Ascending aorta (tissue), 2 donors: ENCODE data around the gene WDR46. TPM values are rescaled to one million over a fixed set of nuclear protein-coding genes. Genes with fewer than 3 reads are reported as not detected.

Experiments used
- DNase-seq, 2 donors: peaks; one replicate each; pipeline ENCODE4 v3.0.0-alpha.2; 2019; ENCODE audit warnings: low spot score in 2 of 2
- H3K27ac ChIP-seq, 2 donors: fragments of 200-600 bp; sonication (generic); one replicate each; pipeline ENCODE4 v1.5.1; 2016 to 2017; ENCODE audit warnings: mild to moderate bottlenecking in 1 of 2
- H3K27me3 ChIP-seq: fragments of 200-600 bp; sonication (generic); one replicate; pipeline ENCODE4 v1.5.1; 2017
- H3K36me3 ChIP-seq, 2 donors: fragments of 200-600 bp; sonication (generic); one replicate each; pipeline ENCODE4 v1.5.1; 2016
- H3K4me1 ChIP-seq, 2 donors: fragments of 200-600 bp; sonication (generic); one replicate each; pipeline ENCODE4 v1.5.1; 2016 to 2017; ENCODE audit warnings: mild to moderate bottlenecking in 1 of 2
- H3K4me3 ChIP-seq, 2 donors: fragments of 200-600 bp; sonication (generic); one replicate each; pipeline ENCODE4 v1.5.1; 2016 to 2017; ENCODE audit warnings: mild to moderate bottlenecking in 1 of 2
- H3K9me3 ChIP-seq, 2 donors: fragments of 200-600 bp; sonication (generic); one replicate each; pipeline ENCODE4 v1.5.1; 2016
- intact Hi-C: fragments of 100-400 bp; cut with DNase I; formaldehyde crosslinking; loops from one replicate; pipeline ENCODE4 v1.15.1; 2023
- total RNA-seq: library from RNA; depleted of rRNA; stranded (reverse); fragments of >200 nt; gene quantifications from one replicate; pipeline ENCODE4 v1.1.0, GENCODE V29; 2016
- TF ChIP-seq, protein P1 (sequence below), 3 experiments: fragments of 200-600 bp in 2 of 3; fragments of 450-650 bp in 1 of 3; sonication (generic) in 2 of 3; IDR thresholded peaks; one replicate each; pipeline ENCODE4 v1.5.1; 2016 to 2019; ENCODE audit warnings: antibody characterized with exemption in 3 of 3, mild to moderate bottlenecking in 1 of 3, moderate library complexity in 1 of 3

Gene WDR46
- total RNA-seq, 1 donor from 2014 or later = 70.6 TPM

DNA sequence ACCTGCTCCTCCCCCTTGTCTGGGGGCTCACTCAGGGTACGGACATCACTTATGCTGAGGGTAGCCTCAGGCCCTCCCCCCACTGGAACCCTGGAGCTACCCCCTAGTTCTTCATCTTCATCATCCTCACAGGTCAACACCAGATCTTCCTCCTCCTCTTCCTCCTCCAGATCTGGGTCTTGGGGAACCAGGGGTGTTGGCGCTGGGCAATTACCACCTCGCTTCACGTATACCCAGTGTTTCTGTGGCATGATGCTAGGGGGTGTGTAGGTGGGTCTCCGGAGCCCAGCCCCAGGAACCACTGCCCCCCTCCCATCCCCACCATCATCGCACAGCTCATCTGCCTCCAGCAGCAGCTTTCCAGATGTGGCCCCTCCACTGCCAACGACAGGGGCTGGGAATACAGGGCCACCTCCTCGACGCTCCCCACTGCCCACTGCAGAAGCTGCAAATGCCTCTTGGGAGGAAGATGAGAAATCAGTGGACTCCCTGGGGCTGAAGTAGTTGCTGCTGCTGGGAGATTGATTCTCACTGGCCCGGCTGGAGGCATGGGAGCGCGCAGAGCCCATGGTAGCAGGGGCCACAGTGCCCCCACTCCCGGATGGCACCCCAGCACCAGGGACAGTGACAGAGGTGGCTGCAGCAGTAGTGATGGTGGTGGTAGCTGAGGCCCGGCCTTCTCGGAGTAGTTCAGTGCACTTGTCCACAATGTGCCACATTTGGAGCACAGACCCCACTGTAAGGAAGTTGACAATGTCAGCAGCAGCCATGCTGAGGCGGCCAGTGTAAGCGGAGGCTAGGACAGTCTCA is 27.0 kb upstream of the WDR46 start:
- intact Hi-C loops = loop anchor here (5.0 to 10.0 kb wide), 2 partner anchors 114 to 1651 kb away; partner anchors contain the start of genes C6orf47, CSNK2B, GPANK1 and HSD17B8
- Histone ChIP-seq H3K4me1 (peaks cover 7 to 48% of the 10 kb centered on the region in 2 donors), H3K27me3 (no peaks in the 10 kb centered on the region), H3K27ac (peak overlapping the region; percentile 87 to 97), H3K9me3 (no peaks in the 10 kb centered on the region), H3K36me3 (peaks cover 16 to 25% of the 10 kb centered on the region in 2 donors), H3K4me3 (no peak overlapping the region)
- TF ChIP-seq, protein P1, sequence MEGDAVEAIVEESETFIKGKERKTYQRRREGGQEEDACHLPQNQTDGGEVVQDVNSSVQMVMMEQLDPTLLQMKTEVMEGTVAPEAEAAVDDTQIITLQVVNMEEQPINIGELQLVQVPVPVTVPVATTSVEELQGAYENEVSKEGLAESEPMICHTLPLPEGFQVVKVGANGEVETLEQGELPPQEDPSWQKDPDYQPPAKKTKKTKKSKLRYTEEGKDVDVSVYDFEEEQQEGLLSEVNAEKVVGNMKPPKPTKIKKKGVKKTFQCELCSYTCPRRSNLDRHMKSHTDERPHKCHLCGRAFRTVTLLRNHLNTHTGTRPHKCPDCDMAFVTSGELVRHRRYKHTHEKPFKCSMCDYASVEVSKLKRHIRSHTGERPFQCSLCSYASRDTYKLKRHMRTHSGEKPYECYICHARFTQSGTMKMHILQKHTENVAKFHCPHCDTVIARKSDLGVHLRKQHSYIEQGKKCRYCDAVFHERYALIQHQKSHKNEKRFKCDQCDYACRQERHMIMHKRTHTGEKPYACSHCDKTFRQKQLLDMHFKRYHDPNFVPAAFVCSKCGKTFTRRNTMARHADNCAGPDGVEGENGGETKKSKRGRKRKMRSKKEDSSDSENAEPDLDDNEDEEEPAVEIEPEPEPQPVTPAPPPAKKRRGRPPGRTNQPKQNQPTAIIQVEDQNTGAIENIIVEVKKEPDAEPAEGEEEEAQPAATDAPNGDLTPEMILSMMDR (IDR thresholded peaks at IDR 0.05) = no peak
- no peak for DNase-seq

DNA sequence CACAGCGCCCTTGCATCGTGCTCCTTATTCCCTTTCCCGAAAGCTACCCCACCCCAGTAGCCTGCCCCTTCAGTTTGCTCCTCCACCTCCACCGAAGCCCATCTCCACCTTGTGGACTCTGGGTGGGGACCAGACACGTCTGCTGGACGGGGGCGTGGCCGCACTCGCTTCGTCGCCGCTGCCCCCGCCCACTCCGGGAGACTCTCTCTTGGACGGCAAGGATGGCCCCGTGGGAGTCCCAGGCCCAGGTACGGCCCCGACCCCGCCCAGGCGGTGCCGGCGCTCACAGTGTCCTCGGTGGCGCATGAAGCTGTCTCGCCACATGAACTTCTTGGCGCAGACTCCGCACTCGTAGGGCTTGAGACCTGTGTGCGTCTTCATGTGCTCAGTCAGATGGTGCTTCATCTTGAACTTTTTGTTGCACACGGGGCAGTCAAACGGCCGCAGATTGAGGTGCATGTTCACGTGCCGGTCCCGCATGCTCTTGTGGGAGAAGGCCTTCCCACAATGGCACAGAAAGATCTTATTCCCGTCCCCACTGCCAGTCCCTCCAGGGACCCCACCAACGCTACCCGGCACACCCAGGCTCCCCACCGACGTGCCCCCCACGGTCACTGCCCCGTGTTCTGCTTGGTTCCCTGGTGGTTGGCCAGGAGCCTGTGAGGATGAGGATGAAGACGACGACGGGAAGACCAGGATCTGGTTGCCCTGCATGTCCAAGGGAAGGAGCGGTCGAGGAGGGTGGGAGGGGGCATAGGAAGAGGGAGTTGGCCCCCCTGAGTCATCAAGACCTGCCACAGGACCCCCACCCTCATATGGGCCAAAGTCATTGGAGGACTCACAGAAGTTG is 26.1 kb upstream of the WDR46 start:
- intact Hi-C loops = loop anchor here (5.0 to 10.0 kb wide), 2 partner anchors 113 to 1650 kb away; partner anchors contain the start of genes C6orf47, CSNK2B, GPANK1 and HSD17B8
- Histone ChIP-seq H3K36me3 (peaks cover 17 to 18% of the 10 kb centered on the region in 2 donors), H3K27ac (peak overlapping the region; percentile 87 to 97), H3K4me3 (peak overlapping the region in 1 of 2 donors; percentile 82), H3K4me1 (peaks cover 0 to 41% of the 10 kb centered on the region in 2 donors), H3K27me3 (no peaks in the 10 kb centered on the region), H3K9me3 (no peaks in the 10 kb centered on the region)
- DNase-seq = no peak
- TF ChIP-seq, protein P1 (IDR thresholded peaks at IDR 0.05) = no peak

DNA sequence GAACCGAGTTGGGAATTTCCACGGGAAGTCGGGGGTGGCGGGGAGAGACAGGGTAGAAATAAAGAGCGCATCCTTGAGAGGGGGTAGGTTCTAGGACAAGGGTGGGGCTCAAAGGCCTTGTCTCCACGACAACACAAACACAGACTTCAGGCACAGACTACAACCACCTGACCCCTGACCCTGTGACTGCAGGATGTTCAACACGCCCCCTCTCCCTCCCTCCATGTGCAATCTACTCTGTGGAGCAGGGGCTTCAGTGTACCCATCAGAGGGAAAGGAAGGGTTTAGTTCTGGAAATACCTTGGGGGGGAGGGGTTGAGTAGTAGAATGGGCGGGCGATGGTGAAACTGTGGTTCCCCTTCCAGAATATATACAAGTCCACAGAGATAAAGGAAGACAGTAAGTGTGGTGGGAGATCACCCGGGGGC is 25.5 kb upstream of the WDR46 start:
- peaks cover 11 to 14% of the 10 kb centered on the region in 2 donors for H3K36me3 ChIP-seq
- DNase-seq = peak in 1 of 2 donors; percentile 87
- H3K27ac ChIP-seq = peak overlapping the region; percentile 87 to 97
- no peaks in the 10 kb centered on the region for H3K27me3 ChIP-seq
- no peaks in the 10 kb centered on the region for H3K9me3 ChIP-seq
- H3K4me3 ChIP-seq = peak overlapping the region; percentile 60 to 82
- TF ChIP-seq, protein P1 (IDR thresholded peaks at IDR 0.05) = no peak
- peaks cover 0 to 36% of the 10 kb centered on the region in 2 donors for H3K4me1 ChIP-seq
- intact Hi-C loops = loop anchor here (10.0 kb wide), 1 partner anchor 1650 kb away; the partner anchor contains the start of genes C6orf47, CSNK2B, GPANK1 and LY6G5B

- no peaks in the 10 kb centered on the region for H3K9me3 ChIP-seq
- peaks cover 0 to 32% of the 10 kb centered on the region in 2 donors for H3K4me1 ChIP-seq
- H3K36me3 ChIP-seq = peaks cover 6 to 7% of the 10 kb centered on the region in 2 donors
- TF ChIP-seq, protein P1 (IDR thresholded peaks at IDR 0.05) = no peak
- H3K4me3 ChIP-seq = peak within 1 kb of the TSS; percentile 60 to 82
- H3K27me3 ChIP-seq = no peaks in the 10 kb centered on the region
- intact Hi-C loops = loop anchor here (2.0 to 10.0 kb wide), 2 partner anchors 15 to 1649 kb away; partner anchors contain the start of genes C6orf47, CSNK2B, GPANK1 and LY6G5B
- peak in 1 of 2 donors; percentile 78 for DNase-seq
- H3K27ac ChIP-seq = peak within 1 kb of the TSS; percentile 87 to 97
These were observed 24.9 kb upstream of the WDR46 start, which contains the start of gene TAPBP for GRCh38 chr6:33313709-33314514. Gene TAPBP (minus strand): TSS chr6:33314078. CDS start chr6:33314041, 37 bp downstream.
